CD14-positive monocyte (primary cell): ENCODE results near the gene CXCL10. TPM values are rescaled to one million over a fixed set of nuclear protein-coding genes. Genes with fewer than 3 reads are reported as not detected.

Experiments
- DNase-seq, 3 donors: peaks; one replicate each; pipeline ENCODE4 v3.0.0-alpha.2; 2011 to 2022
- H2AFZ ChIP-seq: 2 replicates; pipeline ENCODE4 v1.6.0; 2012; ENCODE audit warnings: mild to moderate bottlenecking, low read depth, low read length, inconsistent platforms; ENCODE audit not compliant: insufficient read depth, poor library complexity, severe bottlenecking
- H3K27ac ChIP-seq, 2 donors: 1 replicate in 1 of 2; 2 replicates in 1 of 2; pipeline ENCODE4 v1.5.1; 2012 to 2013; ENCODE audit warnings: low read length in 2 of 2, control low read depth in 1 of 2, inconsistent platforms in 1 of 2, low read depth in 1 of 2, mild to moderate bottlenecking in 1 of 2
- H3K27me3 ChIP-seq, 2 donors: one replicate each; pipeline versions ENCODE4 v1.6.0 to v1.6.1; 2011 to 2013; ENCODE audit warnings: low read length in 2 of 2; ENCODE audit not compliant: control insufficient read depth in 2 of 2, insufficient read depth in 2 of 2
- H3K36me3 ChIP-seq, 2 donors: replicated peaks in 1 of 2; 1 replicate in 1 of 2; 2 replicates in 1 of 2; pipeline versions ENCODE4 v1.5.1 to v1.6.1; 2012 to 2013; ENCODE audit warnings: low read length in 2 of 2, control low read depth in 1 of 2, inconsistent platforms in 1 of 2, mild to moderate bottlenecking in 1 of 2; ENCODE audit not compliant: insufficient read depth in 2 of 2, control insufficient read depth in 1 of 2
- H3K4me1 ChIP-seq, 2 donors: 1 replicate in 1 of 2; 2 replicates in 1 of 2; pipeline versions ENCODE4 v1.5.1 to v1.6.1; 2012 to 2013; ENCODE audit warnings: low read length in 2 of 2, control low read depth in 1 of 2, inconsistent platforms in 1 of 2, mild to moderate bottlenecking in 1 of 2, moderate library complexity in 1 of 2; ENCODE audit not compliant: insufficient read depth in 2 of 2, control insufficient read depth in 1 of 2
- H3K4me2 ChIP-seq: replicated peaks from 2 replicates; pipeline ENCODE3; 2012; ENCODE audit warnings: low read length, moderate library complexity, mild to moderate bottlenecking; ENCODE audit not compliant: poor library complexity, severe bottlenecking; ENCODE audit errors: extremely low read depth
- H3K4me3 ChIP-seq, 3 experiments: fragments of 200-600 bp in 1 of 3; sonication (generic) in 1 of 3; replicated peaks in 1 of 3; 1 replicate in 2 of 3; 2 replicates in 1 of 3; pipeline ENCODE4 v1.5.1; 2011 to 2013; ENCODE audit warnings: low read length in 3 of 3, mild to moderate bottlenecking in 3 of 3, control low read depth in 2 of 3, low read depth in 2 of 3, inconsistent platforms in 1 of 3, moderate library complexity in 1 of 3
- H3K79me2 ChIP-seq: 2 replicates; pipeline ENCODE4 v1.6.0; 2012; ENCODE audit warnings: mild to moderate bottlenecking, control low read depth, inconsistent platforms, low read length, moderate library complexity; ENCODE audit not compliant: insufficient read depth
- H3K9ac ChIP-seq: 2 replicates; pipeline ENCODE4 v1.6.0; 2017; ENCODE audit warnings: low read length, mild to moderate bottlenecking; ENCODE audit not compliant: insufficient read depth, poor library complexity, severe bottlenecking
- H3K9me3 ChIP-seq, 2 donors: replicated peaks in 1 of 2; 1 replicate in 1 of 2; 2 replicates in 1 of 2; pipeline versions ENCODE4 v1.5.1 to v1.6.1; 2012 to 2013; ENCODE audit warnings: low read length in 2 of 2, control low read depth in 1 of 2; ENCODE audit not compliant: control insufficient read depth in 1 of 2, insufficient read depth in 1 of 2
- H4K20me1 ChIP-seq: 2 replicates; pipeline ENCODE4 v1.6.0; 2012; ENCODE audit warnings: mild to moderate bottlenecking, low read length, control low read depth, moderate library complexity; ENCODE audit not compliant: insufficient read depth
- H3K27ac Mint-ChIP-seq, 7 donors: one replicate each; pipeline ENCODE4 v1.8.0; 2020; ENCODE audit warnings: mild to moderate bottlenecking in 7 of 7, mixed read lengths in 7 of 7, moderate library complexity in 6 of 7, inconsistent platforms in 2 of 7
- H3K27me3 Mint-ChIP-seq, 3 donors: one replicate each; pipeline ENCODE4 v1.8.0; 2021 to 2022; ENCODE audit warnings: low read depth in 3 of 3, mild to moderate bottlenecking in 3 of 3, mixed read lengths in 3 of 3, moderate library complexity in 3 of 3, inconsistent platforms in 1 of 3
- H3K36me3 Mint-ChIP-seq, 2 donors: one replicate each; pipeline ENCODE4 v1.8.0; 2020; ENCODE audit warnings: mixed read lengths in 2 of 2, inconsistent platforms in 1 of 2, mild to moderate bottlenecking in 1 of 2
- H3K4me1 Mint-ChIP-seq: one replicate; pipeline ENCODE4 v1.8.0; 2020; ENCODE audit warnings: mild to moderate bottlenecking, mixed read lengths
- H3K4me3 Mint-ChIP-seq, 2 donors: one replicate each; pipeline ENCODE4 v1.8.0; 2020; ENCODE audit warnings: mild to moderate bottlenecking in 2 of 2, mixed read lengths in 2 of 2, moderate library complexity in 1 of 2
- H3K9me3 Mint-ChIP-seq, 7 donors: one replicate each; pipeline ENCODE4 v1.8.0; 2020 to 2022; ENCODE audit warnings: mixed read lengths in 7 of 7, mild to moderate bottlenecking in 6 of 7, moderate library complexity in 6 of 7, inconsistent platforms in 2 of 7
- WGBS: methylation state at CpG from one replicate; pipeline ENCODE4 v1.1.5; 2013; ENCODE audit warnings: missing lambda C conversion rate; ENCODE audit not compliant: insufficient coverage; 5-methylcytosine and 5-hydroxymethylcytosine counted together
- intact Hi-C, 2 donors: fragments of 100-400 bp; cut with micrococcal nuclease; formaldehyde crosslinking; loops; one replicate each; pipeline versions ENCODE4 v1.15.0 to v1.15.1; 2023
- polyA plus RNA-seq, 3 donors: library from polyadenylated mRNA; depleted of rRNA in 1 of 3; unstranded in 2 of 3; stranded (reverse) in 1 of 3; fragments of 300-500 nt in 2 of 3; fragments of >200 nt in 1 of 3; fragmentation: Illumina TruSeq in 2 of 3; gene quantifications; 1 replicate in 2 of 3; 2 replicates in 1 of 3; pipeline ENCODE4 v1.2.3, GENCODE V29; 2012 to 2021
- TF ChIP-seq, protein P1 (sequence below): fragments of 200-600 bp; IDR thresholded peaks from one replicate; pipeline ENCODE4 v1.8.0; 2022; ENCODE audit warnings: antibody characterized with exemption, mild to moderate bottlenecking

Gene CXCL10
- polyA plus RNA-seq, 3 donors, result 5.5 to 16.5 (median 16.3) TPM

DNA sequence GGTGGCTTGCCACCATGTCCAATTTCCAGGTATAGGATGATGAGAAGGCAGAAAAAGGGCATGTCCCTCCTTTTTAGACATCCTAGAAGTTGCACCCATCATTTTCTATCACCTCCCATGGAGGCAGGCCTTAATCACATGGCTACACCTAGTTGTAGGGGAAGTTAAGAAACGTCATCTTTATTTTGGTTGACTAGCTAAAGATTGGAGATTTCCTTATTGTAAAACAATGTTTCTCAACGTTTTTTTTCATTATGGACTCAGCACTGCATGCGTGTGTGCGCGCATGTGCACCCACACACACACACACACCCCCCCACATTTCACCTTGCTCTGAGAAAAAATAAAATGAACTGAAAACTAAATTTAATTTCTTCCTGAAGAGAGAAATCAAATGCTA lies 14.0 kb downstream of the CXCL10 start:
- Histone ChIP-seq H3K4me3 (no peak overlapping the region), H3K79me2 (no peaks in the 10 kb centered on the region), H3K4me2 (no peak overlapping the region), H3K4me1 (peaks cover 8 to 10% of the 10 kb centered on the region in 2 donors), H3K36me3 (no peaks in the 10 kb centered on the region), H3K27me3 (no peaks in the 10 kb centered on the region), H3K9ac (no peak overlapping the region), H3K27ac (no peak overlapping the region), H3K9me3 (no peaks in the 10 kb centered on the region), H2AFZ (no peak overlapping the region), H4K20me1 (no peaks in the 10 kb centered on the region)
- no peak for DNase-seq
- Mint-ChIP-seq H3K4me3 (no peak overlapping the region), H3K36me3 (no peaks in the 10 kb centered on the region), H3K4me1 (peaks cover 19% of the 10 kb centered on the region), H3K27ac (no peak overlapping the region), H3K9me3 (no peaks in the 10 kb centered on the region), H3K27me3 (peaks cover 0 to 4% (median 0%) of the 10 kb centered on the region in 3 donors)
- intact Hi-C loops, result no loop called here
- no CpG with 5 or more reads among the region's 5 CpGs for WGBS
- TF ChIP-seq, protein P1, sequence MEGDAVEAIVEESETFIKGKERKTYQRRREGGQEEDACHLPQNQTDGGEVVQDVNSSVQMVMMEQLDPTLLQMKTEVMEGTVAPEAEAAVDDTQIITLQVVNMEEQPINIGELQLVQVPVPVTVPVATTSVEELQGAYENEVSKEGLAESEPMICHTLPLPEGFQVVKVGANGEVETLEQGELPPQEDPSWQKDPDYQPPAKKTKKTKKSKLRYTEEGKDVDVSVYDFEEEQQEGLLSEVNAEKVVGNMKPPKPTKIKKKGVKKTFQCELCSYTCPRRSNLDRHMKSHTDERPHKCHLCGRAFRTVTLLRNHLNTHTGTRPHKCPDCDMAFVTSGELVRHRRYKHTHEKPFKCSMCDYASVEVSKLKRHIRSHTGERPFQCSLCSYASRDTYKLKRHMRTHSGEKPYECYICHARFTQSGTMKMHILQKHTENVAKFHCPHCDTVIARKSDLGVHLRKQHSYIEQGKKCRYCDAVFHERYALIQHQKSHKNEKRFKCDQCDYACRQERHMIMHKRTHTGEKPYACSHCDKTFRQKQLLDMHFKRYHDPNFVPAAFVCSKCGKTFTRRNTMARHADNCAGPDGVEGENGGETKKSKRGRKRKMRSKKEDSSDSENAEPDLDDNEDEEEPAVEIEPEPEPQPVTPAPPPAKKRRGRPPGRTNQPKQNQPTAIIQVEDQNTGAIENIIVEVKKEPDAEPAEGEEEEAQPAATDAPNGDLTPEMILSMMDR, result no peak

DNA sequence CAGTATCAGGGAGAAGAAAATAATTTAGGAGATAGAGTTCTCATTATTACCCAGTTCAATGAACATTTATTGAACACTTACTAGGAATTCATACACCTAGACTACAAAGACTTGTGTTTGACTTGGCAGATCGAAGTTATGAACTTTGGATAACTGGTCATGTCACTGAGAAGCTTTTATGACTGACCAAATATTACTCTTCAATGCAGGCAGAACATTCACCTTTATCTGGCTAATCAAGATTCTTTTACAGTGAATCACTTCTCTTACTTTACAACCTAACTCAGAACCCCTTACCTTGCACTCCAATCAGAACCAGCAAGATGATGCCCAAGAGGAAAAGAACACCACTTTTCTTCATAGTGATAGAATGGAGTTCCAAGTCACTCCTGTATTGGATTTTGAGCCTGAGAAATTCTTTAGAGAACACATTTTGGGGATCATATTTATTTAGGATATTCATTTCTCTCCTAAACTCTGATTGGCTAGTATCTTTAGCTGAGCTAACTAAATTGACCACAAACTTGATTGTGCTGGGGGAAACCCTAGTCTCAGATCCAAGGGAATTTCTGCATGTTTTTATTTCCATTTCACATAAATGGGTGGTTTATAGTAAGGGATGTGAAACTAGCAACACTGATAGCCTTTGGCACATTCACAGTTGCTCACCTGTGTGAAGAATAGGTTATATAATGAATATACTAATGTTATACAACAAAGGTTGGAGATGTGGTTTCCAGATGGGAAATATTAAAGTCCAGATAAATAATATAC lies 16.0 kb downstream of the CXCL10 start, which contains the start of gene CXCL9:
CXCL9 (minus strand) TSS at position 421 of the 774 bp plus-strand sequence; CDS start at position 361, 60 bp downstream.
- TF ChIP-seq, protein P1, result no peak

More for the DNA sequence above, 16.0 kb downstream of the CXCL10 start, which contains the start of gene CXCL9:
- no CpG with 5 or more reads among the region's 1 CpG for whole genome bisulfite sequencing
- Mint-ChIP-seq H3K27me3 (peaks cover 0 to 4% (median 0%) of the 10 kb centered on the region in 3 donors), H3K4me3 (no peak within 1 kb of the TSS), H3K4me1 (peaks cover 22% of the 10 kb centered on the region), H3K27ac (no peak within 1 kb of the TSS), H3K9me3 (peaks cover 0 to 1% (median 0%) of the 10 kb centered on the region in 7 donors), H3K36me3 (no peaks in the 10 kb centered on the region)
- intact Hi-C loops, result no loop called here
- Histone ChIP-seq H3K4me2 (no peak within 1 kb of the TSS), H3K9me3 (no peaks in the 10 kb centered on the region), H3K4me1 (peaks cover 14 to 15% of the 10 kb centered on the region in 2 donors), H3K4me3 (no peak within 1 kb of the TSS), H3K27me3 (no peaks in the 10 kb centered on the region), H3K79me2 (no peaks in the 10 kb centered on the region), H3K36me3 (no peaks in the 10 kb centered on the region), H4K20me1 (no peaks in the 10 kb centered on the region), H2AFZ (no peak within 1 kb of the TSS), H3K9ac (no peak within 1 kb of the TSS), H3K27ac (no peak within 1 kb of the TSS)
- no peak for DNase-seq
